NCI-H510A treated with DMSO at 0.1 percent for 48 hours (cell line): ENCODE measurements around the gene TMEM204.

Experiments
- DNase-seq: peaks from one replicate; lab custom pipeline; 2025; lab: John Stamatoyannopoulos, UW

The TMEM204 gene

GRCh38 chr16:1533443-1533951 is at the start of gene TMEM204:
TSS of gene TMEM204 (plus strand) at chr16:1533666. CDS start at chr16:1534276, 610 bp downstream.
- DNase-seq = no peak

- DNase-seq = no peak
Measured at GRCh38 chr16:1485847-1486496, 47.5 kb upstream of the TMEM204 start.

GRCh38 chr16:1486551-1487390 is 46.7 kb upstream of the TMEM204 start:
- no peak for DNase-seq

GRCh38 chr16:1487395-1488053 is 45.9 kb upstream of the TMEM204 start:
- DNase-seq = no peak

- DNase-seq = no peak
Measured at GRCh38 chr16:1488054-1488601, 45.3 kb upstream of the TMEM204 start.

- DNase-seq = no peak
Measured at GRCh38 chr16:1488619-1489018, 44.8 kb upstream of the TMEM204 start, which contains the start of gene PTX4. TSS of gene PTX4 (minus strand) at chr16:1488944. CDS start at chr16:1488909, 35 bp downstream.

- DNase-seq = no peak
Measured at GRCh38 chr16:1489077-1489476, 44.4 kb upstream of the TMEM204 start.

GRCh38 chr16:1491327-1491726 is 42.1 kb upstream of the TMEM204 start:
- DNase-seq = no peak

- DNase-seq = no peak
Measured at GRCh38 chr16:1492082-1492922, 41.2 kb upstream of the TMEM204 start.

- peak; percentile 23 for DNase-seq
Measured at GRCh38 chr16:1492923-1493745, 40.3 kb upstream of the TMEM204 start, which contains the start of gene TELO2. TSS of gene TELO2 (plus strand) at chr16:1493360. CDS start at chr16:1494282, 922 bp downstream.

- DNase-seq = no peak
Measured at GRCh38 chr16:1493746-1494094, 39.7 kb upstream of the TMEM204 start.

GRCh38 chr16:1494129-1494640 is 39.3 kb upstream of the TMEM204 start:
- DNase-seq = no peak

- DNase-seq = no peak
Measured at GRCh38 chr16:1494711-1495110, 38.8 kb upstream of the TMEM204 start.

GRCh38 chr16:1495211-1495888 is 38.1 kb upstream of the TMEM204 start:
- no peak for DNase-seq

GRCh38 chr16:1495889-1496262 is 37.6 kb upstream of the TMEM204 start:
- no peak for DNase-seq

- no peak for DNase-seq
Measured at GRCh38 chr16:1496464-1496863, 37.0 kb upstream of the TMEM204 start.

GRCh38 chr16:1497014-1497598 is 36.4 kb upstream of the TMEM204 start:
- no peak for DNase-seq

GRCh38 chr16:1498899-1499676 is 34.4 kb upstream of the TMEM204 start:
- DNase-seq = no peak
